PC-3 (cell line): ENCODE data around the gene RBBP8. TPM values are rescaled to one million over a fixed set of nuclear protein-coding genes. Genes with fewer than 3 reads are reported as not detected.
"Not testable (repeated sequence)": the region's sequence is repeated elsewhere in the genome, so short reads cannot be mapped to it uniquely, and the experiment has no call there.

Experiments
- ATAC-seq: fragments of 200-7000 bp; cut with Tn5 transposase; 2 replicates; pipeline ENCODE4 v1.9.1; 2020; ENCODE audit warnings: mild to moderate bottlenecking, moderate library complexity
- BruUV-seq: library from RNA; stranded (reverse); fragments of 400-500 nt; replicated peaks from 2 replicates; lab custom pipeline; 2021; lab: Mats Ljungman, UMichigan
- CTCF ChIA-PET: fragments of 300-600 bp; sonication (Branson Sonifier 250); formaldehyde crosslinking; loops from one replicate; lab custom pipeline; 2022; ENCODE audit warnings: antibody characterized with exemption; lab: Charles Lee
- POLR2A ChIA-PET: fragments of 300-600 bp; sonication (Branson Sonifier 250); formaldehyde crosslinking; loops from one replicate; lab custom pipeline; 2022; ENCODE audit warnings: antibody characterized with exemption; ENCODE audit not compliant: unreplicated experiment; lab: Charles Lee
- DNase-seq: peaks from one replicate; pipeline ENCODE4 v3.0.0-alpha.2; 2015
- H2AFZ ChIP-seq: fragments of 300-600 bp; sonication (generic); 2 replicates; pipeline ENCODE4 v1.6.0; 2016; ENCODE audit warnings: antibody characterized with exemption, low read length
- H3F3A ChIP-seq: fragments of 300-600 bp; sonication (generic); one replicate; pipeline ENCODE4 v1.6.0; 2017; ENCODE audit warnings: antibody characterized with exemption, low read length, control low read depth, mild to moderate bottlenecking; ENCODE audit not compliant: unreplicated experiment
- H3K27ac ChIP-seq: fragments of 300-600 bp; sonication (generic); 2 replicates; pipeline ENCODE4 v1.5.1; 2016; ENCODE audit warnings: mild to moderate bottlenecking, low read length
- H3K27me3 ChIP-seq: fragments of 300-600 bp; sonication (generic); 2 replicates; pipeline ENCODE4 v1.6.1; 2016; ENCODE audit warnings: low read length, mixed read lengths
- H3K36me3 ChIP-seq: fragments of 300-600 bp; sonication (generic); 2 replicates; pipeline ENCODE4 v1.6.1; 2016; ENCODE audit warnings: low read depth, mixed run types, low read length, mixed read lengths
- H3K4me1 ChIP-seq: fragments of 300-600 bp; sonication (generic); 2 replicates; pipeline ENCODE4 v1.5.1; 2016; ENCODE audit warnings: low read length; ENCODE audit not compliant: insufficient read depth
- H3K4me2 ChIP-seq: fragments of 300-600 bp; sonication (generic); 2 replicates; pipeline ENCODE4 v1.6.0; 2016; ENCODE audit warnings: low read length
- H3K4me3 ChIP-seq: fragments of 300-600 bp; sonication (generic); 2 replicates; pipeline ENCODE4 v1.5.1; 2016; ENCODE audit warnings: mild to moderate bottlenecking, low read length, mixed read lengths
- H3K79me2 ChIP-seq: fragments of 300-600 bp; sonication (generic); 2 replicates; pipeline ENCODE4 v1.6.1; 2017; ENCODE audit warnings: low read length, mixed read lengths
- H3K9ac ChIP-seq: fragments of 300-600 bp; sonication (generic); 2 replicates; pipeline ENCODE4 v1.6.0; 2016; ENCODE audit warnings: mild to moderate bottlenecking, low read length
- H3K9me2 ChIP-seq: fragments of 300-600 bp; sonication (generic); replicated peaks from 2 replicates; pipeline ENCODE4 v1.6.1; 2016; ENCODE audit warnings: mixed run types, low read length, mixed read lengths
- H3K9me3 ChIP-seq: fragments of 300-600 bp; sonication (generic); 2 replicates; pipeline ENCODE4 v1.6.1; 2016; ENCODE audit warnings: low read length, mixed read lengths
- H4K20me1 ChIP-seq: fragments of 300-600 bp; sonication (generic); 2 replicates; pipeline ENCODE4 v1.6.1; 2016; ENCODE audit warnings: low read length, mixed read lengths
- EZH2 ChIP-seq: fragments of 300-600 bp; sonication (generic); IDR thresholded peaks from one replicate; pipeline ENCODE4 v1.6.1; 2017; ENCODE audit warnings: antibody characterized with exemption, mild to moderate bottlenecking, low read length; ENCODE audit not compliant: unreplicated experiment
- EZH2phosphoT487 ChIP-seq: fragments of 300-600 bp; sonication (generic); IDR thresholded peaks from 2 replicates; pipeline ENCODE4 v1.6.1; 2018; ENCODE audit warnings: mild to moderate bottlenecking, antibody characterized with exemption, low read length, borderline replicate concordance
- intact Hi-C: fragments of 100-400 bp; cut with micrococcal nuclease; formaldehyde crosslinking; loops from 2 replicates; pipeline ENCODE4 v1.9.0; 2023
- total RNA-seq: library from RNA; depleted of rRNA; stranded (reverse); fragments of >200 nt; gene quantifications from 2 replicates; pipeline ENCODE4 v1.2.3, GENCODE V29; 2014
- TF ChIP-seq, protein P1 (sequence below): fragments of 300-600 bp; sonication (generic); conservative IDR thresholded peaks from 2 replicates; pipeline ENCODE4 v1.5.1; 2017; ENCODE audit warnings: antibody characterized with exemption, low read depth, mild to moderate bottlenecking, low read length

The RBBP8 gene
- total RNA-seq, 1 experiment from 2014 or later = 31.9 TPM

GRCh38 chr18:22946846-22947245 lies 13.7 kb downstream of the RBBP8 start:
- H3F3A ChIP-seq = no peaks in the 10 kb centered on the region
- no peaks in the 10 kb centered on the region for H3K27me3 ChIP-seq
- no TSS peak for BruUV-seq
- no peak for TF ChIP-seq EZH2
- no peak for TF ChIP-seq EZH2phosphoT487
- TF ChIP-seq, protein P1, sequence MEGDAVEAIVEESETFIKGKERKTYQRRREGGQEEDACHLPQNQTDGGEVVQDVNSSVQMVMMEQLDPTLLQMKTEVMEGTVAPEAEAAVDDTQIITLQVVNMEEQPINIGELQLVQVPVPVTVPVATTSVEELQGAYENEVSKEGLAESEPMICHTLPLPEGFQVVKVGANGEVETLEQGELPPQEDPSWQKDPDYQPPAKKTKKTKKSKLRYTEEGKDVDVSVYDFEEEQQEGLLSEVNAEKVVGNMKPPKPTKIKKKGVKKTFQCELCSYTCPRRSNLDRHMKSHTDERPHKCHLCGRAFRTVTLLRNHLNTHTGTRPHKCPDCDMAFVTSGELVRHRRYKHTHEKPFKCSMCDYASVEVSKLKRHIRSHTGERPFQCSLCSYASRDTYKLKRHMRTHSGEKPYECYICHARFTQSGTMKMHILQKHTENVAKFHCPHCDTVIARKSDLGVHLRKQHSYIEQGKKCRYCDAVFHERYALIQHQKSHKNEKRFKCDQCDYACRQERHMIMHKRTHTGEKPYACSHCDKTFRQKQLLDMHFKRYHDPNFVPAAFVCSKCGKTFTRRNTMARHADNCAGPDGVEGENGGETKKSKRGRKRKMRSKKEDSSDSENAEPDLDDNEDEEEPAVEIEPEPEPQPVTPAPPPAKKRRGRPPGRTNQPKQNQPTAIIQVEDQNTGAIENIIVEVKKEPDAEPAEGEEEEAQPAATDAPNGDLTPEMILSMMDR = no peak
- H3K27ac ChIP-seq = no peak overlapping the region
- CTCF ChIA-PET = no interaction called here
- intact Hi-C loops = no loop called here
- no peaks in the 10 kb centered on the region for H3K79me2 ChIP-seq
- DNase-seq (no peak), ATAC-seq (no peak)
- no peaks in the 10 kb centered on the region for H4K20me1 ChIP-seq
- H3K4me1 ChIP-seq = no peaks in the 10 kb centered on the region
- H3K9me3 ChIP-seq = no peaks in the 10 kb centered on the region
- no peak overlapping the region for H2AFZ ChIP-seq
- H3K9me2 ChIP-seq = no peaks in the 10 kb centered on the region
- no peak overlapping the region for H3K9ac ChIP-seq
- no peak overlapping the region for H3K4me3 ChIP-seq
- H3K36me3 ChIP-seq = peaks cover 35% of the 10 kb centered on the region
- POLR2A ChIA-PET = no interaction called here
- H3K4me2 ChIP-seq = no peak overlapping the region

DNA sequence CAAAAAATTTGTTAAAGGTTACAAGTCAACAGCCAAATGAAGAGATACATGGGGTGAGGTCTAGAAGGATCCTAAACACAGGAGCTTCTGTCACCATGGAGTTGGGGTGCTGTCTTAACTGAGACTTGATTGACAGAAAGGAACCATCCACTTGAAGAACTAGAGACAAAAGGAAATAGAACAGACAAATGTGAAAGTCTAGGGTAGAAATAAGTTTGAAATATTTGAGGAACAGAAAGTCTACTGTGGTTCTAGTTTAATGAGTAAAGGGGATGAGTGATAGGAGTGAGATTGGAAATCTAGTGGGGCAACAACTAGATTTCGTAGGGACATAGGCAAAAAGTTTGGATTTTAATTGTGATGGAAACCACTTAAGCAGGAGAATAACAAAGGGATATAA lies 18.7 kb downstream of the RBBP8 start:
- ChIA-PET POLR2A (no interaction called here), CTCF (no interaction called here)
- Histone ChIP-seq H3K36me3 (peaks cover 39% of the 10 kb centered on the region), H3K9me3 (no peaks in the 10 kb centered on the region), H3F3A (no peaks in the 10 kb centered on the region), H3K9ac (no peak overlapping the region), H3K9me2 (no peaks in the 10 kb centered on the region), H4K20me1 (no peaks in the 10 kb centered on the region), H3K4me2 (no peak overlapping the region), H3K27ac (no peak overlapping the region), H3K27me3 (no peaks in the 10 kb centered on the region), H3K4me1 (no peaks in the 10 kb centered on the region), H3K79me2 (no peaks in the 10 kb centered on the region), H3K4me3 (no peak overlapping the region), H2AFZ (no peak overlapping the region)
- no peak for TF ChIP-seq EZH2phosphoT487
- TF ChIP-seq EZH2 = no peak
- TF ChIP-seq, protein P1 = no peak
- no TSS peak for BruUV-seq
- intact Hi-C loops = no loop called here
- ATAC-seq (no peak), DNase-seq (no peak)

- ChIA-PET POLR2A (no interaction called here), CTCF (no interaction called here)
- TF ChIP-seq EZH2 = no peak
- no peak for TF ChIP-seq EZH2phosphoT487
- TF ChIP-seq, protein P1 = no peak
- Histone ChIP-seq H3K9me3 (no peaks in the 10 kb centered on the region), H2AFZ (no peak overlapping the region), H3K4me3 (no peak overlapping the region), H3K27me3 (no peaks in the 10 kb centered on the region), H3K79me2 (no peaks in the 10 kb centered on the region), H3K9ac (no peak overlapping the region), H3K36me3 (peaks cover 40% of the 10 kb centered on the region), H3K27ac (no peak overlapping the region), H3F3A (no peaks in the 10 kb centered on the region), H3K4me2 (no peak overlapping the region), H4K20me1 (no peaks in the 10 kb centered on the region), H3K9me2 (no peaks in the 10 kb centered on the region), H3K4me1 (no peaks in the 10 kb centered on the region)
- ATAC-seq (no peak), DNase-seq (no peak)
- intact Hi-C loops = no loop called here
- BruUV-seq = no TSS peak
Measured at GRCh38 chr18:22952525-22952924, 19.4 kb downstream of the RBBP8 start.

DNA sequence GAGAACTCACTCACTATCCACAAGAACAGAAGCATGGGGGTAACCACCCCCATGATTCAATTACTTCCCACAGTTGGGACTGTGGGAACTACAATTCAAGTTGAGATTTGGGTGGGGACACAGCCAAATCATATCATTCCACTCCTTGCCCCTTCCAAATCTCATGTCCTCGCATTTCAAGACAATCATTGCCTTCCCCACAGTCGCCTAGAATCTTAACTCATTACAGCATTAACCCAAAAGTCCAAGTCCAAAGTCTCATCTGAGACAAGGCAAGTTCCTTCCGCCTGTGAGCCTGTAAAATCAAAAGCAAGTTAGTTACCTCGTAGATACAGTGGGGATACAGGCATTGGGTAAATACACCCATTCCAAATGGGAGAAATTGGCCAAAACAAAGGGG lies 20.9 kb downstream of the RBBP8 start:
- BruUV-seq, H3K27me3 ChIP-seq, CTCF ChIA-PET, DNase-seq, H4K20me1 ChIP-seq, H3K4me2 ChIP-seq, H3K9ac ChIP-seq, H3K4me1 ChIP-seq, H3K4me3 ChIP-seq, ATAC-seq, intact Hi-C loops, H3K9me2 ChIP-seq, H3F3A ChIP-seq, H2AFZ ChIP-seq, H3K79me2 ChIP-seq, H3K9me3 ChIP-seq, H3K27ac ChIP-seq: not testable (repeated sequence)
- peaks cover 36% of the 10 kb centered on the region for H3K36me3 ChIP-seq
- POLR2A ChIA-PET = interaction anchor here (0.7 kb wide), 1 partner anchor 35 kb away, joined by 3 read pairs; no protein-coding TSS in a partner anchor
